GM12878 (cell line): ENCODE results near the gene CTIF. TPM values are rescaled to one million over a fixed set of nuclear protein-coding genes. Genes with fewer than 3 reads are reported as not detected.

Experiments used
- ATAC-seq: fragments of 200-7000 bp; cut with Tn5 transposase; 3 replicates; pipeline ENCODE4 v1.9.1; 2020; ENCODE audit warnings: mild to moderate bottlenecking, moderate library complexity
- BruUV-seq: library from RNA; stranded (reverse); fragments of 400-500 nt; replicated peaks from 2 replicates; lab custom pipeline; 2021; lab: Mats Ljungman, UMichigan
- CTCF ChIA-PET: fragments of 300-600 bp; sonication (Branson Sonifier 250); formaldehyde crosslinking; extraction: SDS; loops from one replicate; lab custom pipeline; 2021; ENCODE audit warnings: inconsistent platforms; lab: Yijun Ruan, JAX
- POLR2A ChIA-PET: fragments of 350-600 bp; formaldehyde crosslinking; extraction: SDS; loops from one replicate; lab custom pipeline; 2021; ENCODE audit warnings: inconsistent platforms; lab: Charles Lee
- RAD21 ChIA-PET: fragments of 300-600 bp; sonication (Branson Sonifier 250); formaldehyde crosslinking; loops from one replicate; lab custom pipeline; 2023; ENCODE audit warnings: antibody characterized with exemption; ENCODE audit not compliant: unreplicated experiment; lab: Charles Lee
- SMC1A ChIA-PET: fragments of 300-600 bp; sonication (Branson Sonifier 250); formaldehyde crosslinking; loops from one replicate; lab custom pipeline; 2023; ENCODE audit not compliant: unreplicated experiment, uncharacterized antibody; lab: Charles Lee
- DNase-seq: peaks from one replicate; pipeline ENCODE4 v3.0.0-alpha.2; 2011; ENCODE audit warnings: low read depth, low spot score
- FAIRE-seq: peaks from 3 replicates; lab custom pipeline; 2011; peaks lifted over from hg19 to GRCh38; lab: Jason Lieb, UNC
- H2AFZ ChIP-seq: 2 replicates; pipeline ENCODE4 v1.6.0; 2011; ENCODE audit warnings: low read depth, low read length, control low read depth; ENCODE audit not compliant: control insufficient read depth
- H3K27ac ChIP-seq: 2 replicates; pipeline ENCODE4 v1.5.1; 2011; ENCODE audit warnings: control low read depth; ENCODE audit not compliant: control insufficient read depth, insufficient read depth
- H3K27me3 ChIP-seq, 2 experiments: replicated peaks in 1 of 2; 2 replicates each; pipeline versions ENCODE4 v1.6.0 to v1.6.1; 2011; ENCODE audit warnings: low read length in 1 of 2; ENCODE audit not compliant: control insufficient read depth in 2 of 2, insufficient read depth in 2 of 2
- H3K36me3 ChIP-seq, 2 experiments: 2 replicates each; pipeline ENCODE4 v1.5.1; 2011; ENCODE audit warnings: low read length in 1 of 2; ENCODE audit not compliant: control insufficient read depth in 2 of 2, insufficient read depth in 2 of 2
- H3K4me1 ChIP-seq: 2 replicates; pipeline ENCODE4 v1.6.1; 2011; ENCODE audit warnings: mild to moderate bottlenecking, low read length, moderate library complexity, mixed read lengths; ENCODE audit not compliant: control insufficient read depth, insufficient read depth
- H3K4me2 ChIP-seq: 2 replicates; pipeline ENCODE4 v1.6.0; 2011; ENCODE audit warnings: control low read depth; ENCODE audit not compliant: control insufficient read depth, insufficient read depth
- H3K4me3 ChIP-seq: fragments of 200-600 bp; sonication (generic); 2 replicates; pipeline ENCODE4 v1.5.1; 2016
- H3K79me2 ChIP-seq: 2 replicates; pipeline ENCODE4 v1.6.0; 2011; ENCODE audit warnings: low read length; ENCODE audit not compliant: control insufficient read depth, insufficient read depth
- H3K9ac ChIP-seq: 2 replicates; pipeline ENCODE4 v1.8.0; 2011; ENCODE audit warnings: low read length, control low read depth, mixed read lengths; ENCODE audit not compliant: control insufficient read depth, insufficient read depth
- H3K9me3 ChIP-seq: replicated peaks from 3 replicates; pipeline ENCODE4 v1.5.1; 2011; ENCODE audit warnings: mild to moderate bottlenecking, low read length; ENCODE audit not compliant: control insufficient read depth, insufficient read depth
- H4K20me1 ChIP-seq: 2 replicates; pipeline ENCODE4 v1.6.0; 2011; ENCODE audit not compliant: control insufficient read depth, insufficient read depth
- BCLAF1 ChIP-seq: fragments of 450-650 bp; IDR thresholded peaks from 2 replicates; pipeline ENCODE4 v1.6.1; 2017; ENCODE audit warnings: antibody characterized with exemption, mild to moderate bottlenecking, moderate library complexity
- E2F4 ChIP-seq: IDR thresholded peaks from 2 replicates; pipeline ENCODE4 v1.6.1; 2012; ENCODE audit warnings: low read depth, low read length, improper control_type of control experiment
- FOS ChIP-seq: IDR thresholded peaks from 3 replicates; pipeline ENCODE4 v1.6.1; 2011; ENCODE audit warnings: borderline replicate concordance; ENCODE audit not compliant: insufficient read length; ENCODE audit errors: extremely low read depth
- RELA ChIP-seq: fragments of 450-650 bp; IDR thresholded peaks from 2 replicates; pipeline ENCODE4 v1.8.0; 2014; ENCODE audit warnings: borderline replicate concordance; ENCODE audit not compliant: partially characterized antibody
- SIX5 ChIP-seq: IDR thresholded peaks from 2 replicates; pipeline ENCODE4 v1.6.1; 2011; ENCODE audit warnings: mild to moderate bottlenecking, low read depth, low read length, moderate library complexity; ENCODE audit not compliant: severe bottlenecking
- SP1 ChIP-seq: IDR thresholded peaks from one replicate; pipeline ENCODE4 v1.6.1; 2011; ENCODE audit warnings: low read depth, low read length
- ZBTB33 ChIP-seq: fragments of 450-650 bp; IDR thresholded peaks from 2 replicates; pipeline ENCODE4 v1.6.1; 2017; ENCODE audit warnings: mild to moderate bottlenecking
- ZNF207 ChIP-seq: fragments of 450-650 bp; IDR thresholded peaks from 2 replicates; pipeline ENCODE4 v1.6.1; 2014; ENCODE audit warnings: antibody characterized with exemption, mild to moderate bottlenecking, borderline replicate concordance
- WGBS: methylation state at CpG from one replicate; pipeline ENCODE4 v1.1.6; 2016; ENCODE audit warnings: low lambda C conversion rate; ENCODE audit not compliant: insufficient replicate concordance, insufficient coverage; ENCODE audit errors: missing lambda C conversion rate; 5-methylcytosine and 5-hydroxymethylcytosine counted together
- in situ Hi-C: fragments of 300-500 bp; cut with MboI; formaldehyde crosslinking; loops from 9 replicates; pipeline ENCODE4 v1.14.3; 2018; ENCODE audit warnings: mixed read lengths
- intact Hi-C: fragments of 100-400 bp; cut with micrococcal nuclease; formaldehyde crosslinking; loops from one replicate; pipeline ENCODE4 v1.14.2; 2022; ENCODE audit not compliant: unreplicated experiment
- polyA plus RNA-seq, 11 experiments: library from polyadenylated mRNA; depleted of rRNA in 4 of 11; unstranded in 6 of 11; stranded (reverse) in 5 of 11; fragments of >200 nt; fragmentation: Nextera tagmentation in 4 of 11; fragmentation: Illumina TruSeq in 1 of 11; extraction: Ambion mirVana in 4 of 11; extraction: Trizol in 1 of 11; gene quantifications; 1 replicate in 1 of 11; 2 replicates in 10 of 11; pipeline versions ENCODE4 v1.2.1 to v1.2.3, GENCODE V29; 2011 to 2016; ENCODE audit warnings: inconsistent platforms in 2 of 11, missing spikeins in 2 of 11, low read depth in 1 of 11
- total RNA-seq, 4 experiments: library from RNA; depleted of rRNA in 3 of 4; stranded (reverse); fragments of >200 nt in 3 of 4; fragmentation: Illumina TruSeq in 1 of 4; extraction: Trizol in 1 of 4; gene quantifications; 2 replicates each; pipeline versions ENCODE4 v1.2.1 to v1.2.3, GENCODE V29; 2013 to 2021

Gene CTIF
- total and polyA plus RNA-seq, 10 of the 15 experiments (the other 5 are each of a cell fraction or from before 2014, with no cell fraction given): 0.06 to 11.6 (median 2.5) TPM

- Histone ChIP-seq H3K4me3 (no peak overlapping the region), H3K4me1 (peaks cover 14% of the 10 kb centered on the region), H3K27me3 (no peaks in the 10 kb centered on the region), H3K36me3 (no peaks in the 10 kb centered on the region), H4K20me1 (no peaks in the 10 kb centered on the region), H3K79me2 (no peaks in the 10 kb centered on the region), H3K9ac (no peak overlapping the region), H3K4me2 (no peak overlapping the region), H2AFZ (no peak overlapping the region), H3K9me3 (no peaks in the 10 kb centered on the region), H3K27ac (no peak overlapping the region)
- ChIA-PET POLR2A (no interaction called here), RAD21 (no interaction called here), SMC1A (interaction anchor here (0.9 kb wide), 1 partner anchor 229 kb away, joined by 3 read pairs; no protein-coding TSS in a partner anchor), CTCF (interaction anchor here (0.6 kb wide), 1 partner anchor 352 kb away, joined by 3 read pairs; no protein-coding TSS in a partner anchor)
- TF ChIP-seq FOS (no peak), ZNF207 (no peak), SP1 (no peak), SIX5 (no peak), BCLAF1 (no peak), E2F4 (no peak), ZBTB33 (no peak), RELA (no peak)
- DNase-seq: no peak
- in situ Hi-C loops: no loop called here
- no TSS peak for BruUV-seq
- FAIRE-seq: no peak
- 69% methylated on average over 8 of the region's 8 CpGs for WGBS
- no peak for ATAC-seq
- intact Hi-C loops: no loop called here
Observed at GRCh38 chr18:48621240-48621639, 82.4 kb downstream of the CTIF start.
